Measurements from ENCODE around the gene LENG9. TPM values are rescaled to one million over a fixed set of nuclear protein-coding genes. Genes with fewer than 3 reads are reported as not detected.

LENG9 gene
- total RNA-seq, 2 donors from 2014 or later: 6.0 to 9.9 TPM

DNA sequence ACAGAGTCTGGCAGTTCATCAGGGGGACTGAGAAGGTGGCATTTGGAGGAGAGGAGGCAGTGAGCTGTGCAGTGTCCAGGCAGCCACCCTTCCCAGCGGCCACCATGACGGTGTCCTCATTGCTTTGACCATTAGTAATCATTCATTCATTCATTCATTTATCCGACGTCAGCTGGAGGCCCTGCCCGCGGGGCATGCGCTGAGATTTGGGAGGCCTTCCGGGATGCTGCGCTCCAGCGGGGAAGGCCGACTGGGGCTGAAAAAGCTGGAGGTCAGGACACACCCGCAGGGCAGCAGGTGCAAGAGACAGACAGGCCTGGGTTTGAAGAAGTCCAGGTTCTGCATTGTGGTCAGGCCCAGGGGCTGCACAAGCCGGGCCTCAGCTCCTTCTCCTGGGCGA, 39.4 kb downstream of the LENG9 start:
- H3K9me3 Mint-ChIP-seq: no peaks in the 10 kb centered on the region
- no peak overlapping the region for H3K4me3 Mint-ChIP-seq
- H3K4me1 Mint-ChIP-seq (ENCODE audit: low read depth in 2 of 2): peaks cover 0 to 3% of the 10 kb centered on the region in 2 donors
- no peaks in the 10 kb centered on the region for H3K36me3 Mint-ChIP-seq
- ATAC-seq (no peak), DNase-seq (ENCODE audit: low spot score) (no peak)
- peaks cover 0 to 12% of the 10 kb centered on the region in 2 donors for H3K27me3 Mint-ChIP-seq
- no peak overlapping the region for H3K27ac Mint-ChIP-seq

DNA sequence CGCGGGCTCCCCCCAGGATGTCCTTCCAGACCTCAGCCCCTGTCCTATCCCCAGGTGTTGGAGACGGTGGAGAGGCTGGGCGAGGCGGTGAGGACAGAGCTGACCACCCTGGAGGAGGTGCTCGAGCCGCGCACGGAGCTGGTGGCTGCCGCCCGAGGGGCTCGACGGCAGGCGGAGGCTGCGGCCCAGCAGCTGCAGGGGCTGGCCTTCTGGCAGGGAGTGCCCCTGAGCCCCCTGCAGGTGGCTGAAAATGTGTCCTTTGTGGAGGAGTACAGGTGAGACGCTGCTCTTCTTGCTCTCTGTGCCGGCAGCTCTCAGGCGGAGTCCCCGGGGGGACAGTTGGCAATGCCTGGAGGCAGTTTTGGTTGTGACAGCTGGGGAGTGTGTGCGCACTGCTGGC, 41.4 kb downstream of the LENG9 start:
- Mint-ChIP-seq H3K9me3 (no peaks in the 10 kb centered on the region), H3K27me3 (peaks cover 15 to 16% of the 10 kb centered on the region in 2 donors), H3K27ac (no peak overlapping the region), H3K4me3 (no peak overlapping the region), H3K4me1 (ENCODE audit: low read depth in 2 of 2) (peaks cover 14 to 16% of the 10 kb centered on the region in 2 donors), H3K36me3 (peaks cover 7% of the 10 kb centered on the region)
- no peak for ATAC-seq
- DNase-seq (ENCODE audit: low spot score): no peak

DNA sequence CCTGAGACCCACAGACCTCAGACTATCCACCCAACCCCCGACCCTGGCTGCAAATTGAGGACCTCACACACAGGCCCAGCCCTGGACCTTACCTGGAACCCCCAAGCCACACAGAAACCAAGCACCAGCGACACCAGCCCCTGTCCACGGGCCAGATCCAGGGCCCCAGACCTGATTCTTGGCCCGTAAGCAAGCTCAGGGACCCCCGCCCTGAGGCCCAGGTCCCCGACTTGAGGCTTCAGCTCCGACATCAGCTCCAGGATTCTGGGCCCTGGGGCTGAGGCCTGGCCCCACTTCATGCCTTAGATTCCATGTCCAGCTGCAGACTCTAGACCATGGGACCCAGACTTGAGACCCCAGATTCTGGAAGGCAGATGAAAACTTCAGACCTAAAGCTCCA, 42.1 kb downstream of the LENG9 start:
- Mint-ChIP-seq H3K36me3 (peaks cover 10% of the 10 kb centered on the region), H3K27me3 (peaks cover 18 to 19% of the 10 kb centered on the region in 2 donors), H3K27ac (no peak overlapping the region), H3K4me3 (no peak overlapping the region), H3K9me3 (no peaks in the 10 kb centered on the region), H3K4me1 (ENCODE audit: low read depth in 2 of 2) (peaks cover 16 to 17% of the 10 kb centered on the region in 2 donors)
- DNase-seq (ENCODE audit: low spot score): no peak
- no peak for ATAC-seq

DNA sequence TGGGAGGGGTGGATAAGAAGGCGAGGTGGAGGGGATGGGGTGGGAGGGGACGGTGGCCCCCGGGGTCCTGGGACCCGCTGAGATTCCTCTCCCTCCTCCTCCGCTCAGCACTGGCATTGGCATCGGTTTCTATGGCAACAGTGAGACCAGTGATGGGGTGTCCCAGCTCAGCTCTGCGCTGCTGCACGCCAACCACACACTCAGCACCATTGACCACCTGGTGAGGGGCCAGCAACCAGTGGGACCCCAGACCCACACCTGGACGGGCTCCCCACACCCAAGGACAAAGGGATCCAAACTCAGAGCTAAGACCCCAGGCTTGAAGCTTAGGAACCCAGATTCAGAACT, 42.4 kb downstream of the LENG9 start:
- ATAC-seq (no peak), DNase-seq (ENCODE audit: low spot score) (no peak)
- H3K36me3 Mint-ChIP-seq: peaks cover 10% of the 10 kb centered on the region
- no peaks in the 10 kb centered on the region for H3K9me3 Mint-ChIP-seq
- peaks cover 18 to 19% of the 10 kb centered on the region in 2 donors for H3K27me3 Mint-ChIP-seq
- H3K27ac Mint-ChIP-seq: no peak overlapping the region
- peaks cover 15 to 17% of the 10 kb centered on the region in 2 donors for H3K4me1 Mint-ChIP-seq (ENCODE audit: low read depth in 2 of 2)
- H3K4me3 Mint-ChIP-seq: no peak overlapping the region

DNA sequence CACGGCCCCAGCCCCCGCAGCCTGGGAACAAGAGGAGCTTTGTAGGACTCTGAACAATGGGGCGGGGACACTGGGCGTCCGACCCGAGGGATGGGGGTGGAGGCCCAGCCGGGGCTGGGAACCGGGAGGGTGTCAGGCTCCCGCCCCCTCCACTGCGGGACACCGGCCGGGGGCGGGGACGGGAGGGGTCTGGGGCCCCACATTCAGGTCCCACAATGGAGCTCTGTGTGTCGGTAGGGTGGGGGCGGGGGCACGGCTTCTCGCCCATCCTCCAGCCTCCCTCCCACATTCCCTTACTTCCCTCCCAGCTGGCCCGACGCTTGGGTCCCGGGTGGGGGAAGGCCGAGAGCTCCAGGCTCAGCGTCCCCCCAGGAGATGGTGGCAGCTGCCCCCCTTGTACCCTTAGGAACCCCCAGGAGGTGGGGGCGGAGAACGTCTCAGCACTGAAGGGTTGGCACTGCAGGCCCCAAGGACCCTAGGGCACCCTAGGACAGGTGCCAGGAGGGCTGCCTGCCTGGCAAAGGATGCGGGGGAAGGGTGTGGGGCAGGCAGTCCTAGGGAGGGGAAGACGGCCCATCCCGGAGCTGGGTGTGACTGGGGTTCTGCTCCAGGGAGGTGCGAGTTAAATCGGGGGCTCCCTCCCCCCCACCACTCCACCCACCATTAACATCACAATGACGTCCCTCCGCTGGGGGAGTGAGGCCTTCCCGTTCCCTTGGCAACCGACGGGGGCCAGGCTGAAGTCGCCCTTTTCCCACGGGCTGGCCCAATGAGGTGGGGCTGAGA, 43.0 kb downstream of the LENG9 start:
- peaks cover 15 to 17% of the 10 kb centered on the region in 2 donors for H3K4me1 Mint-ChIP-seq (ENCODE audit: low read depth in 2 of 2)
- no peak overlapping the region for H3K27ac Mint-ChIP-seq
- peaks cover 10% of the 10 kb centered on the region for H3K36me3 Mint-ChIP-seq
- DNase-seq (ENCODE audit: low spot score) (no peak), ATAC-seq (no peak)
- peaks cover 19 to 20% of the 10 kb centered on the region in 2 donors for H3K27me3 Mint-ChIP-seq
- no peak overlapping the region for H3K4me3 Mint-ChIP-seq
- no peaks in the 10 kb centered on the region for H3K9me3 Mint-ChIP-seq

DNA sequence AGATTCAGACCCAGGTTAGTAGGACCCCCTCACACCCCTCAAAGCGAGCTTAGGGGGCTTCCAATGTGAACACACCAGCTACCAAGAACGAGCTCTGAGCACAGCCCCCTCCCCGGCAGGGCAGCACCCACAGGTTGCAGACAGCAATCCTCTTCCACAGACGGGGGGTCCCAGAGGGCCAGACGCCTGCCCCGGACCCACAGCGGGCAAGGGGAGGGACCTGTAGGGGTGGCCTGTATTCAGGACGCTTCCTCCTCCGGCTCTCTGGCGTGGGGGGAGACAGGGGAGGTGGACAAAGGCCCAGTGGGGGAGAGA, 43.6 kb downstream of the LENG9 start:
- ATAC-seq: no peak
- Mint-ChIP-seq H3K9me3 (no peaks in the 10 kb centered on the region), H3K4me1 (ENCODE audit: low read depth in 2 of 2) (peaks cover 15 to 17% of the 10 kb centered on the region in 2 donors), H3K27me3 (peaks cover 19 to 20% of the 10 kb centered on the region in 2 donors), H3K36me3 (peaks cover 10% of the 10 kb centered on the region), H3K4me3 (no peak overlapping the region), H3K27ac (no peak overlapping the region)
- no peak for DNase-seq (ENCODE audit: low spot score)

DNA sequence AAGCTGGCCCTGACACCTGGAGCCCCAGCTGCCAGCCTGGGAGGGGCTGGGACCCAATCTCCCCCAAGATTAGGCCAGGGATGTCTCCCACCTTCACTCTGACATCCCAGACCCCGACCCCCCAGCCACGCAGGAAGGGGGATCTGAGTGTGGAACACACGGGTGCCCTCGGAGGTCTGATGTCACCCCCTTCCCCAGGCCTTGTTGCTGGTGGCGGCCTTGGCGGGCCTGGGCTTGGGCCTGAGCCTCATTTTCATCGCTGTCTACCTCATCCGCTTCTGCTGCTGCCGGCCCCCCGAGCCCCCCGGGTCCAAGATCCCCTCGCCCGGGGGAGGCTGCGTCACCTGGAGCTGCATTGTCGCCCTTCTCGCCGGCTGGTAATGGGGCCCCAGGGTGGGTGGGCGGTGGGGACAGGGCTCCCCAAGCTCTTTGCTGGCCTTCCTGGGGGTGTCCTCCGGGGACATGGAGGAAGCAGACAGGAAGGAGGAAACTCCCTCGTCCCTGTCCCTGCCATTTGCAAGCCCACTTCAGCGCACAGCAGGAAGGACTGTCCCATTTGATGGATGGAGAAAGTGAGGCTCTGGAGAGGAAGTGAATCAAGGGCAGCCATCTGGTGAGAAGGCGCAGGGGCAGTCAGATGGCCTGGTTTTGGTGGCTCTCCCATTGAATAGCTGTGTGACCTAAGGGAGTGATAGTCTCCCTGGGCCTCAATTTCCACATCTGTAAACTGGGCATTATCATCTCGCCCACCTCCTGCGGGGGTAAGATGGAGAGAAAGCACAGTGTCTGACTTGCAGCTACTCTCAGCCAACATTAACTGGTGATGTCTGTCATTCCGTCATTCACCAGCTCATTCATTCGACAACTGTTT, 44.4 kb downstream of the LENG9 start:
- Mint-ChIP-seq H3K9me3 (peaks cover 2% of the 10 kb centered on the region), H3K36me3 (peaks cover 12% of the 10 kb centered on the region), H3K27me3 (peaks cover 19 to 28% of the 10 kb centered on the region in 2 donors)

DNA sequence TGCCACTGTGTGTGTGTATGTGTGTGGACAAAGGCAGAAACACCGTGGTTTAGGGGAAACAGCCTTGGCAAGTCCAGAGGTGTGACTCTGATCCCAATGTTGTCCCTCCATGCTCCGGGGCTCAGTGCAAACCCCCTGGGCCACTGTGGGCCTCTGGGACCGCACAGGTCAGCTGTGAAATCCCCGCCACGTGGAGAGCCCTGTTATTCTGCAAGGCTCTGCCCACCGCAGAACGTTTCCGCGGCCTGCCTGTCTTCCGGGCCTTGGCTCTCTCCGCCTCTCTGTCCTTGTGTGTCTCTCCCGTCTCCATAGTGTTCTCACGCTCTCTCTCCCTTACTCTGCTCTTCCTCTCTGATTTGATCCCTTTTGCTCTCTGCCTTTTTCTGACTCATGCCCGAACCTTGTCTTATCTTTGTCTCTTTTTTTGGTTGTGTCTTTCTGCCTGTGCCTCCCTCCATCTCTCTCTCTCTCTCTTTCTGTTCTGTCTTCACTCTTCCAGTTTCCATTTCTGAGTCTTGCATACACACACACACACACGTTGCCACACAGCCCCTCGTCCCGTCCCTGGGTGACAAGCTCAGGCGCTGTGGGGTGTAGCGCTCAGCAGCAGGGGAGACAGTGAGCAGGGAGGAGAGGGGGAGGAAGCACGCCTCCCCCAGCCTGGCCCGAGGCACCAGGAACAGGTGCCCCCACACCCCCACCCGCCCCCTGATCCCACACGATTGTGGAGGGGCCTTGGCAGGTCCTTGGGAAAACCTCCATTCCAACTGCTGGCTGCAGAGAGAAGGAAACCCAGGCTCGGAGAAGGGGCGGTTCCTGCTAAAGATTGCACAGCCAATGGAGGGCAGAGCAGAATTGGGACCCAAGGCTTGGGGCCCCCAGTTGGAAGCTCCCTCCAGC, 45.3 kb downstream of the LENG9 start:
- H3K9me3 Mint-ChIP-seq: peaks cover 8% of the 10 kb centered on the region
- DNase-seq (ENCODE audit: low spot score) (no peak), ATAC-seq (peak; percentile 80 to 82)
- peaks cover 18 to 36% of the 10 kb centered on the region in 2 donors for H3K27me3 Mint-ChIP-seq
- peak overlapping the region; percentile 77 for H3K4me3 Mint-ChIP-seq
- peaks cover 20 to 24% of the 10 kb centered on the region in 2 donors for H3K4me1 Mint-ChIP-seq (ENCODE audit: low read depth in 2 of 2)
- peak overlapping the region; percentile 45 to 48 for H3K27ac Mint-ChIP-seq
- peaks cover 16% of the 10 kb centered on the region for H3K36me3 Mint-ChIP-seq

More for the DNA sequence above, 44.4 kb downstream of the LENG9 start:
- no peak overlapping the region for H3K27ac Mint-ChIP-seq
- DNase-seq (ENCODE audit: low spot score) (no peak), ATAC-seq (no peak)
- no peak overlapping the region for H3K4me3 Mint-ChIP-seq
- peaks cover 17 to 20% of the 10 kb centered on the region in 2 donors for H3K4me1 Mint-ChIP-seq (ENCODE audit: low read depth in 2 of 2)

DNA sequence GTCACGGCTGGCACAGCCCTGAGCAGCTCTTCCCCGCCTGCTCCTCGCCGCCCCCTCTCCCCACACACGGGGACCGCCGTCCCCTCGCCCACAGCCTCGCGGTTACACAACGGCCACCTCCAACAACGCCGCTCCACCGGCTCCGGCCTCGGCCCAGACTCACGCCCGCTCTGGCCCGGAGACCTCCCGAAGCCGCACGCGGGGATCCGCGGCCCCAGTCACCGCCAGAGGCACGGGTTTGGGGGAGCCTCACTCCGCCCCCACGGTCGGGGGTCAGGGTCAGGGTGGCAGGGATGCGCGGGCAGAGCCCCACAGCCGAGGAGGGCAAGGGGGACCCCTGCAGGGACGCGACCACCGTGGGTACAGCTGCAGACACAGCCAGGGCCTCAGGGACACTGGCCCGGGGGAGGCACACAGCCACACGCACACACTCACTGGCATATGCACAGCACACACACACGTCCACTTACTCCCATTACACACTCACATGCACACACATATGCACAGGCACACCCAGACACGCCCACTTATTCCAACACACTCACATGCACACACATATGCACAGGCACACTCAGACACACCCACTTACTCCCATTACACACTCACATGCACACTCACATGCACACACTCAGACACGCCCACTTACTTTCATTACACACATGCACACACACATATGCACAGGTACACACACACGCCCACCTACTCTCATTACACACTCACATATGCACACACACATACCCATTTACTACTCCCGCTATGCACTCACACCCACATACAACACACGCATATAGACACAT, 46.7 kb downstream of the LENG9 start:
- Mint-ChIP-seq H3K27ac (peak overlapping the region in 1 of 2 donors; percentile 45), H3K9me3 (peaks cover 9% of the 10 kb centered on the region), H3K4me1 (ENCODE audit: low read depth in 2 of 2) (peaks cover 20 to 24% of the 10 kb centered on the region in 2 donors), H3K27me3 (peaks cover 16 to 39% of the 10 kb centered on the region in 2 donors), H3K36me3 (peaks cover 16% of the 10 kb centered on the region), H3K4me3 (peak overlapping the region; percentile 77)
- DNase-seq (ENCODE audit: low spot score) (no peak), ATAC-seq (no peak)

DNA sequence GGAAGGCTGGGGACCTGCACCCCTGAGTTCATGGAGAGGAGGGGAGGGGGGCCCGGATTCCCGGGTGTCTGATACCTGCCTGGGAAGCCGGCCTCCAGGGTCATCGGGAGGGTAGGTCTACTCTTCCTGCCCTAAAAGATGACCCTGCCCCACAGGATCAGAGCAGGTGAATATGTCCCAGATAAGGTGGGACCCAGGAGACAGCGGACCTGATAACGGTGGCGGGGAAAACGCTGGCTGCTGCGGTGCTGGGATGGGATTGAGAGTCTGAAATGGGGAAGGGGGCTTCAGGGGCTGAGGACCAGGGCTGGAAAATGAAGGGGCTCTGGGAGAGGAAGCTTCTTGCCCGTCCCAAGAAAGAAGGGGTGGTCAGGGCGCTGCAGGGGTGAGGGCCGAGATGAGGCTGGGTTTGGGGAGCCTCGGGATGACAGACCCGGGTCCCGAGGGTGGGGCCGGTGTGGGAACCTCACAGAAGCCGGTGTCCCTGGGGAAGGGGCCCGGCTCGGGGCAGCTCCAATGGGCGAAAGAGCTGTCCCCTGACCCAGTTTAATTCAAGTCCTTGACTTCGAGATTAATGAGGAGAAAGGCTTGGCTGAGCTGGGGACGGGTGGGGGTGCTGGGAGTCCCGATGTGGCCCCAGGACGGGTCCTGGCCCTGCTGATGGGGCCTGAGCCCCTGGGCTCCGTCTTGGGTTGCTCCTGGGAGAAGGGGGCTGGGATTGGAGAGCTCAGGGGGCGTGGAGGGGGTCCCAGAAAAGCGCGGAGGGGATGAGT, 47.5 kb downstream of the LENG9 start:
- ATAC-seq (no peak), DNase-seq (ENCODE audit: low spot score) (no peak)
- H3K27ac Mint-ChIP-seq: no peak overlapping the region
- no peak overlapping the region for H3K4me3 Mint-ChIP-seq
- H3K27me3 Mint-ChIP-seq: peaks cover 18 to 44% of the 10 kb centered on the region in 2 donors
- H3K36me3 Mint-ChIP-seq: peaks cover 16% of the 10 kb centered on the region
- peaks cover 20 to 24% of the 10 kb centered on the region in 2 donors for H3K4me1 Mint-ChIP-seq (ENCODE audit: low read depth in 2 of 2)
- peaks cover 9% of the 10 kb centered on the region for H3K9me3 Mint-ChIP-seq

DNA sequence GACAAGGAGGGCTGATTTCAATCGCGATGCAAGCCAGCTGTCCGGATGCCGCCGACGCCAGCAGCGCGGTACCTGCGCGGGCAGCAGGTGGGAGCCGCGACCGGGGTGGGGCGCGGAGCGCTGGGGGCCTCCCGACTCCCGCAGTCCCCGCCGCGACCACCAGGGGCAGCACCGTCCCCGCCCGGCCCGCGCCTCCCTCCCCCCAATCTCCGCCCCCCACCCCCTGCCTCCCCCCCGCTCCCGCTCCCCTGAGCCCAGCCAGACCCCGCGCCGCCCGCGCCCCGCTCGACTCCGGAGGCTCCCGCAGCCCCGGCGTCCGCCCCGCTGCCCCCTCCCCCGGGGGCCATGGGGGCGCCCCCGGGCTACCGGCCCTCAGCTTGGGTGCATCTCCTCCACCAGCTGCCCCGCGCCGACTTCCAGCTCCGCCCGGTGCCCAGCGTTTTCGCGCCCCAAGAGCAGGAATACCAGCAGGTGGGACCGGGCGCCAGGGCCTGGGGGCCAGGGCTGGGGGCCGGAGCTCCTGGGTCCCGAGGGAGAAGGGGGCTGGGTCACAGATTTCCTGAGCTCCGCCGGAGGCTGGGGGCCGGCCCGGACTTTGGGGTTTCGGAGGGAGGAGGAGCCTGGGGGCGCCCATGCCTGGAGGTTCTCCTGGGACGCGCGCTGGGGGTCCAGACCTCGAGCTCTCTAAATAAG, 48.2 kb downstream of the LENG9 start, which contains the start of gene TTYH1:
TSS of gene TTYH1 (plus strand) at position 257 of the 693 bp plus-strand sequence. CDS start at position 346, 89 bp downstream.
- Mint-ChIP-seq H3K27me3 (peaks cover 22 to 50% of the 10 kb centered on the region in 2 donors), H3K9me3 (peaks cover 9% of the 10 kb centered on the region), H3K4me3 (no peak within 1 kb of the TSS), H3K36me3 (peaks cover 16% of the 10 kb centered on the region), H3K4me1 (ENCODE audit: low read depth in 2 of 2) (peaks cover 20 to 24% of the 10 kb centered on the region in 2 donors), H3K27ac (peak within 1 kb of the TSS in 1 of 2 donors; percentile 6)
- DNase-seq (ENCODE audit: low spot score) (no peak), ATAC-seq (no peak)

All from natural killer cell treated with Interleukin-12 subunit alpha and Interleukin-12 subunit beta and Interleukin-15 and Interleukin-18, amount 100 ng/mL, for 72 hours (primary cell).